ENCODE measurements around the gene MAGI2. TPM values are rescaled to one million over a fixed set of nuclear protein-coding genes. Genes with fewer than 3 reads are reported as not detected.
"Not testable (repeated sequence)": the region's sequence is repeated elsewhere in the genome, so short reads cannot be mapped to it uniquely, and the experiment has no call there.

MAGI2 gene
- total RNA-seq, 1 experiment from 2014 or later: 0.52 TPM

DNA sequence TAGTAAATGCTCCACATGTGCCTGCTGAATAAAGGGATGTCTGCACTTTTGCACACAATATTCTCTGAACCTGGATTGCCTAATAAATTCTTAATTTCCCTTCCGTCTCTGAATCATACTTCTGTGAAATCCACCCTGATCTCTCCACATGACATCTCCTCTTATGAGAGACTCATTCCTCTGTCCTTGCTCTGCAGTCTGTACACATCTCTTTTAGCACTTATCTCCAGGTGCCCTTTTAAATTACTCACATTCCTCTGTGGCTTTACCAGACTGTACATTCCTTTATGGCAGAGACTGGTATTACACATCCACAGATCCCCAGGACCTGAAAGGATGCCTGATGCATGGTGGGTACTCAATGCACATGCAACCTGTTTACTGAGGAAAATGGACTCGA, 1127.3 kb downstream of the MAGI2 start:
- TF ChIP-seq, protein P1, sequence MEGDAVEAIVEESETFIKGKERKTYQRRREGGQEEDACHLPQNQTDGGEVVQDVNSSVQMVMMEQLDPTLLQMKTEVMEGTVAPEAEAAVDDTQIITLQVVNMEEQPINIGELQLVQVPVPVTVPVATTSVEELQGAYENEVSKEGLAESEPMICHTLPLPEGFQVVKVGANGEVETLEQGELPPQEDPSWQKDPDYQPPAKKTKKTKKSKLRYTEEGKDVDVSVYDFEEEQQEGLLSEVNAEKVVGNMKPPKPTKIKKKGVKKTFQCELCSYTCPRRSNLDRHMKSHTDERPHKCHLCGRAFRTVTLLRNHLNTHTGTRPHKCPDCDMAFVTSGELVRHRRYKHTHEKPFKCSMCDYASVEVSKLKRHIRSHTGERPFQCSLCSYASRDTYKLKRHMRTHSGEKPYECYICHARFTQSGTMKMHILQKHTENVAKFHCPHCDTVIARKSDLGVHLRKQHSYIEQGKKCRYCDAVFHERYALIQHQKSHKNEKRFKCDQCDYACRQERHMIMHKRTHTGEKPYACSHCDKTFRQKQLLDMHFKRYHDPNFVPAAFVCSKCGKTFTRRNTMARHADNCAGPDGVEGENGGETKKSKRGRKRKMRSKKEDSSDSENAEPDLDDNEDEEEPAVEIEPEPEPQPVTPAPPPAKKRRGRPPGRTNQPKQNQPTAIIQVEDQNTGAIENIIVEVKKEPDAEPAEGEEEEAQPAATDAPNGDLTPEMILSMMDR (IDR thresholded peaks at IDR 0.05; ENCODE audit: unreplicated experiment): no peak
- Mint-ChIP-seq H3K27me3 (ENCODE audit: unreplicated experiment) (no peaks in the 10 kb centered on the region), H3K4me1 (ENCODE audit: low read depth, unreplicated experiment) (no peaks in the 10 kb centered on the region), H3K9me3 (ENCODE audit: low read depth, unreplicated experiment) (peaks cover 2% of the 10 kb centered on the region), H3K4me3 (ENCODE audit: low read depth, unreplicated experiment) (no peak overlapping the region), H3K27ac (ENCODE audit: unreplicated experiment) (no peak overlapping the region), H3K36me3 (ENCODE audit: insufficient read depth, unreplicated experiment) (no peaks in the 10 kb centered on the region)
- CTCF ChIA-PET: no interaction called here
- BruUV-seq (replicated peaks): no TSS peak
- no peak for DNase-seq
- intact Hi-C loops (cut with micrococcal nuclease; ENCODE audit: unreplicated experiment): loop anchor here (1.0 kb wide), 1 partner anchor 8 kb away; no protein-coding TSS in a partner anchor

DNA sequence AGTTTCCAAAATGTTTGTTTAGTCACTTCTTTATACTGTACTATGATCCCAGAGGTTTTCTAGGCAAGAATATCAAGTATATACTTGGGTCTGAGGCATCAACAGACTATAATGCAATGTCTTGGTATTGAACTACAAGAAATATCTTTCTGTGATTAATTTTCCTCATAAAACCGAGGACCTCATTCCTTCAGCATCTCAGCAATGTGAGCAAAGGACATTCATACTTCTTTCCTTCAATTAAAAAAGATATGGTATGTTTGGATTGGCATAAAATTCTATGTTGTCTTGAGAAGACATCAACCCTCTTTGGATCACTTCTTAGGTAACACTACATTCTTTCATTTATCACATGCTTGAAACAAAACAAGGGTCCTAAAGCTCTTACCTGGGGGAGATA, 1130.3 kb downstream of the MAGI2 start:
- Mint-ChIP-seq H3K36me3 (ENCODE audit: insufficient read depth, unreplicated experiment) (no peaks in the 10 kb centered on the region), H3K4me1 (ENCODE audit: low read depth, unreplicated experiment) (no peaks in the 10 kb centered on the region), H3K27me3 (ENCODE audit: unreplicated experiment) (no peaks in the 10 kb centered on the region), H3K4me3 (ENCODE audit: low read depth, unreplicated experiment) (no peak overlapping the region), H3K27ac (ENCODE audit: unreplicated experiment) (no peak overlapping the region), H3K9me3 (ENCODE audit: low read depth, unreplicated experiment) (peaks cover 3% of the 10 kb centered on the region)
- BruUV-seq (replicated peaks): no TSS peak
- CTCF ChIA-PET: no interaction called here
- TF ChIP-seq, protein P1 (IDR thresholded peaks at IDR 0.05; ENCODE audit: unreplicated experiment): no peak
- intact Hi-C loops (cut with micrococcal nuclease; ENCODE audit: unreplicated experiment): no loop called here
- no peak for DNase-seq

DNA sequence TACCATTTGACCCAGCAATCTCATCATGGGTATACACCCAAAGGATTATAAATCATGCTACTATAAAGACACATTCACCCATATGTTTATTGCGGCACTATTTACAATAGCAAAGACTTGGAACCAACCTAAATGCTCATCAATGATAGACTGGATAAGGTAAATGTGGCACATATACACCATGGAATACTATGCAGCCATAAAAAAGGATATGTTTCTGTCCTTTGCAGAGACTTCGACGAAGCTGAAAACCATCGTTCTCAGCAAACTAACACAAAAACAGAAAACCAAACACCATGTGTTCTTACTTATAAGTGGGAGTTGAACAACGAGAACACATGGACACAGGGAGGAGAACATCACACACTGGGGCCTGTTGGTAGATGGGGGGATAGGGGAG, 1131.2 kb downstream of the MAGI2 start:
- H3K9me3 Mint-ChIP-seq (ENCODE audit: low read depth, unreplicated experiment); H3K4me1 Mint-ChIP-seq (ENCODE audit: low read depth, unreplicated experiment); H3K4me3 Mint-ChIP-seq (ENCODE audit: low read depth, unreplicated experiment); H3K27ac Mint-ChIP-seq (ENCODE audit: unreplicated experiment); BruUV-seq (replicated peaks); DNase-seq; CTCF ChIA-PET; intact Hi-C loops (cut with micrococcal nuclease; ENCODE audit: unreplicated experiment); H3K27me3 Mint-ChIP-seq (ENCODE audit: unreplicated experiment); H3K36me3 Mint-ChIP-seq (ENCODE audit: insufficient read depth, unreplicated experiment): not testable (repeated sequence)

DNA sequence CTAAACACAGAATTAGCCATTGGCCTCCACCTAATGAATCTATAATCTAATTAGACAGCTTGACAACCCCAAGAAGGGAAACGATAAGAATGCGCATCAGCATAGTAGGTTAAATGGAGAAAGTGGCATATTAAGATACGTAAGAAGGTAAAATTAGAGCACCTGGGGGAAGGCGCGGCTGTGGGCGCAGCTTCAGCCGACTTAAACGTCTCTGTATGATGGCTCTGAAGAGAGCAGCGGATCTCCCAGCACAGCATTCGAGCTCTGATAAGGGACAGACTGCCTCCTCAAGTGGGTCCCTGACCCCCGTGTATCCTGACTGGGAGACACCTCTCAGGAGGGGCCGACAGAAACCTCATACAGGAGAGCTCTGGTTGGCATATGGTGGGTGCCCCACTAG, 1136.1 kb downstream of the MAGI2 start:
- H3K27me3 Mint-ChIP-seq (ENCODE audit: unreplicated experiment): no peaks in the 10 kb centered on the region
- H3K4me3 Mint-ChIP-seq (ENCODE audit: low read depth, unreplicated experiment): no peak overlapping the region
- intact Hi-C loops (cut with micrococcal nuclease; ENCODE audit: unreplicated experiment): no loop called here
- CTCF ChIA-PET: no interaction called here
- no peak for DNase-seq
- no peaks in the 10 kb centered on the region for H3K36me3 Mint-ChIP-seq (ENCODE audit: insufficient read depth, unreplicated experiment)
- no peak overlapping the region for H3K27ac Mint-ChIP-seq (ENCODE audit: unreplicated experiment)
- H3K4me1 Mint-ChIP-seq (ENCODE audit: low read depth, unreplicated experiment): no peaks in the 10 kb centered on the region
- no TSS peak for BruUV-seq (replicated peaks)
- H3K9me3 Mint-ChIP-seq (ENCODE audit: low read depth, unreplicated experiment): peaks cover 2% of the 10 kb centered on the region
- TF ChIP-seq, protein P1 (IDR thresholded peaks at IDR 0.05; ENCODE audit: unreplicated experiment): no peak

DNA sequence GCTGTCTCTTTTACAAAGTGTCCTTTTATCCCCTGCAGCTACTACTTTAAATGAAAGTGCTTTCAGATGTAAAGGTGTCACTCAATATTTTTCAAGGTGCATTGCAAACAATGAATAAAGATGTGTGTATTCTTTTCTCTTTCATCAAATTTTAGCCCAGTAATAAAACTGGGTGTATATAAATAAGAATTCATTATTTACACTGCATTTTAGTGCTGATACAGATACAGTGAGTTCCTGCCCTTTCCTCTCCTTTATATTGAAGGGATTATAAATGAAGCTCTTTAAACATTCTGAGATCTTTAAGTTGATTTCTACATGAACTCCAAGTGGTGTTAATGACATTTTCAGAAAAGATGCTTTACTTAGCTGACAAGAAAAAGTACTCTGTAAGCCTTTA, 1137.4 kb downstream of the MAGI2 start:
- BruUV-seq (replicated peaks): no TSS peak
- H3K4me3 Mint-ChIP-seq (ENCODE audit: low read depth, unreplicated experiment): no peak overlapping the region
- H3K4me1 Mint-ChIP-seq (ENCODE audit: low read depth, unreplicated experiment): no peaks in the 10 kb centered on the region
- peaks cover 2% of the 10 kb centered on the region for H3K9me3 Mint-ChIP-seq (ENCODE audit: low read depth, unreplicated experiment)
- no peaks in the 10 kb centered on the region for H3K36me3 Mint-ChIP-seq (ENCODE audit: insufficient read depth, unreplicated experiment)
- CTCF ChIA-PET: no interaction called here
- TF ChIP-seq, protein P1 (IDR thresholded peaks at IDR 0.05; ENCODE audit: unreplicated experiment): no peak
- H3K27me3 Mint-ChIP-seq (ENCODE audit: unreplicated experiment): no peaks in the 10 kb centered on the region
- H3K27ac Mint-ChIP-seq (ENCODE audit: unreplicated experiment): no peak overlapping the region
- intact Hi-C loops (cut with micrococcal nuclease; ENCODE audit: unreplicated experiment): no loop called here
- DNase-seq: no peak
